Neuron (in vitro differentiated cells): ENCODE measurements around the gene PRPS1.
"Not testable (repeated sequence)": the region's sequence is repeated elsewhere in the genome, so short reads cannot be mapped to it uniquely, and the experiment has no call there.

Source experiments
- H2AFZ ChIP-seq: one replicate; pipeline ENCODE4 v1.6.1; 2013; ENCODE audit warnings: low read depth, mild to moderate bottlenecking, inconsistent platforms, low read length, moderate library complexity
- H3K27me3 ChIP-seq: one replicate; pipeline ENCODE4 v1.6.1; 2013; ENCODE audit warnings: low read length; ENCODE audit not compliant: insufficient read depth
- H3K36me3 ChIP-seq: one replicate; pipeline ENCODE4 v1.6.1; 2013; ENCODE audit warnings: low read length; ENCODE audit not compliant: insufficient read depth
- H3K4me1 ChIP-seq: one replicate; pipeline ENCODE4 v1.6.1; 2013; ENCODE audit warnings: low read length; ENCODE audit not compliant: insufficient read depth
- H3K4me3 ChIP-seq: 2 replicates; pipeline ENCODE4 v1.5.1; 2013; ENCODE audit warnings: mild to moderate bottlenecking, low read length, moderate library complexity
- H3K9me3 ChIP-seq: one replicate; pipeline ENCODE4 v1.6.1; 2013; ENCODE audit warnings: low read length

The PRPS1 gene

GRCh38 chrX:107609061-107609460 lies 19.2 kb upstream of the PRPS1 start:
- H3K4me3 ChIP-seq, H3K36me3 ChIP-seq, H3K27me3 ChIP-seq, H3K4me1 ChIP-seq, H3K9me3 ChIP-seq, H2AFZ ChIP-seq: not testable (repeated sequence)

- Histone ChIP-seq H3K4me3 (no peak overlapping the region), H3K4me1 (no peaks in the 10 kb centered on the region), H3K27me3 (no peaks in the 10 kb centered on the region), H2AFZ (no peak overlapping the region), H3K9me3 (no peaks in the 10 kb centered on the region), H3K36me3 (no peaks in the 10 kb centered on the region)
Measured at GRCh38 chrX:107610667-107611066, 17.6 kb upstream of the PRPS1 start.

GRCh38 chrX:107619885-107620322 lies 8.4 kb upstream of the PRPS1 start:
- no peaks in the 10 kb centered on the region for H3K9me3 ChIP-seq
- no peak overlapping the region for H2AFZ ChIP-seq
- H3K4me3 ChIP-seq = no peak overlapping the region
- no peaks in the 10 kb centered on the region for H3K4me1 ChIP-seq
- H3K36me3 ChIP-seq = no peaks in the 10 kb centered on the region
- no peaks in the 10 kb centered on the region for H3K27me3 ChIP-seq

GRCh38 chrX:107624893-107625292 lies 3.4 kb upstream of the PRPS1 start:
- H2AFZ ChIP-seq = no peak overlapping the region

GRCh38 chrX:107625739-107626138 lies 2.6 kb upstream of the PRPS1 start:
- Histone ChIP-seq H3K4me1 (peaks cover 6% of the 10 kb centered on the region), H2AFZ (no peak overlapping the region), H3K4me3 (no peak overlapping the region), H3K36me3 (no peaks in the 10 kb centered on the region), H3K9me3 (no peaks in the 10 kb centered on the region), H3K27me3 (no peaks in the 10 kb centered on the region)

More at GRCh38 chrX:107624893-107625292, 3.4 kb upstream of the PRPS1 start:
- Histone ChIP-seq H3K27me3 (no peaks in the 10 kb centered on the region), H3K4me3 (no peak overlapping the region), H3K4me1 (peaks cover 3% of the 10 kb centered on the region), H3K36me3 (no peaks in the 10 kb centered on the region), H3K9me3 (no peaks in the 10 kb centered on the region)

GRCh38 chrX:107626481-107626880 lies 1.8 kb upstream of the PRPS1 start:
- Histone ChIP-seq H3K4me3 (no peak overlapping the region), H3K9me3 (no peaks in the 10 kb centered on the region), H2AFZ (no peak overlapping the region), H3K4me1 (peaks cover 6% of the 10 kb centered on the region), H3K36me3 (no peaks in the 10 kb centered on the region), H3K27me3 (no peaks in the 10 kb centered on the region)

- H3K27me3 ChIP-seq = no peaks in the 10 kb centered on the region
- no peak overlapping the region for H3K4me3 ChIP-seq
- H2AFZ ChIP-seq = no peak overlapping the region
- no peaks in the 10 kb centered on the region for H3K9me3 ChIP-seq
- no peaks in the 10 kb centered on the region for H3K36me3 ChIP-seq
- H3K4me1 ChIP-seq = peaks cover 6% of the 10 kb centered on the region
Measured at GRCh38 chrX:107626916-107627315, 1.4 kb upstream of the PRPS1 start.

GRCh38 chrX:107628662-107629539 lies 591 bp downstream of the PRPS1 start:
- H3K36me3 ChIP-seq = no peaks in the 10 kb centered on the region
- H3K4me3 ChIP-seq = peak overlapping the region; percentile 70
- no peaks in the 10 kb centered on the region for H3K27me3 ChIP-seq
- no peaks in the 10 kb centered on the region for H3K9me3 ChIP-seq
- peaks cover 6% of the 10 kb centered on the region for H3K4me1 ChIP-seq
- H2AFZ ChIP-seq = peak overlapping the region; percentile 6

- Histone ChIP-seq H3K4me1 (peaks cover 6% of the 10 kb centered on the region), H3K36me3 (no peaks in the 10 kb centered on the region), H3K9me3 (no peaks in the 10 kb centered on the region), H2AFZ (no peak overlapping the region), H3K27me3 (no peaks in the 10 kb centered on the region), H3K4me3 (peak overlapping the region; percentile 70)
Measured at GRCh38 chrX:107629540-107629909, 1.2 kb downstream of the PRPS1 start.

- Histone ChIP-seq H3K4me1 (peaks cover 6% of the 10 kb centered on the region), H3K4me3 (peak overlapping the region; percentile 70), H3K9me3 (no peaks in the 10 kb centered on the region), H3K36me3 (no peaks in the 10 kb centered on the region), H2AFZ (no peak overlapping the region), H3K27me3 (no peaks in the 10 kb centered on the region)
Measured at GRCh38 chrX:107630031-107630689, 1.9 kb downstream of the PRPS1 start.

GRCh38 chrX:107632346-107632745 lies 4.0 kb downstream of the PRPS1 start:
- no peak overlapping the region for H3K4me3 ChIP-seq
- no peaks in the 10 kb centered on the region for H3K9me3 ChIP-seq
- peaks cover 6% of the 10 kb centered on the region for H3K4me1 ChIP-seq
- no peaks in the 10 kb centered on the region for H3K27me3 ChIP-seq
- no peaks in the 10 kb centered on the region for H3K36me3 ChIP-seq
- no peak overlapping the region for H2AFZ ChIP-seq

GRCh38 chrX:107646735-107647134 lies 18.4 kb downstream of the PRPS1 start:
- Histone ChIP-seq H3K9me3 (no peaks in the 10 kb centered on the region), H3K27me3 (no peaks in the 10 kb centered on the region), H3K4me1 (no peaks in the 10 kb centered on the region), H2AFZ (no peak overlapping the region), H3K4me3 (no peak overlapping the region), H3K36me3 (peaks cover 27% of the 10 kb centered on the region)

GRCh38 chrX:107648332-107648731 lies 20.0 kb downstream of the PRPS1 start:
- Histone ChIP-seq H3K4me3 (no peak overlapping the region), H2AFZ (no peak overlapping the region), H3K27me3 (no peaks in the 10 kb centered on the region), H3K36me3 (peaks cover 25% of the 10 kb centered on the region), H3K9me3 (no peaks in the 10 kb centered on the region), H3K4me1 (no peaks in the 10 kb centered on the region)
